IPS-NIHi11 (cell line): ENCODE measurements around the gene GABPB2.

Experiments used
- DNase-seq: peaks from one replicate; pipeline ENCODE4 v3.0.0; 2012; ENCODE audit warnings: mixed read lengths, low spot score

The GABPB2 gene

GRCh38 chr1:151165281-151165737, 94.7 kb downstream of the GABPB2 start:
- peak; percentile 80 for DNase-seq

- DNase-seq, result peak; percentile 93
Observed at GRCh38 chr1:151165738-151166504, 95.4 kb downstream of the GABPB2 start, which contains the start of the genes LYSMD1 and SCNM1. Gene LYSMD1 (minus strand): TSS chr1:151165902. CDS start chr1:151165258, 644 bp downstream. Gene SCNM1 (plus strand): TSS chr1:151166144. CDS start chr1:151166153, 9 bp downstream.

GRCh38 chr1:151166505-151166956, 96.0 kb downstream of the GABPB2 start:
- no peak for DNase-seq

- DNase-seq, result no peak
Observed at GRCh38 chr1:151167116-151167515, 96.6 kb downstream of the GABPB2 start.

GRCh38 chr1:151171190-151171589, 100.6 kb downstream of the GABPB2 start:
- DNase-seq, result no peak
